Measurements from ENCODE around the gene MTMR1.

DNA sequence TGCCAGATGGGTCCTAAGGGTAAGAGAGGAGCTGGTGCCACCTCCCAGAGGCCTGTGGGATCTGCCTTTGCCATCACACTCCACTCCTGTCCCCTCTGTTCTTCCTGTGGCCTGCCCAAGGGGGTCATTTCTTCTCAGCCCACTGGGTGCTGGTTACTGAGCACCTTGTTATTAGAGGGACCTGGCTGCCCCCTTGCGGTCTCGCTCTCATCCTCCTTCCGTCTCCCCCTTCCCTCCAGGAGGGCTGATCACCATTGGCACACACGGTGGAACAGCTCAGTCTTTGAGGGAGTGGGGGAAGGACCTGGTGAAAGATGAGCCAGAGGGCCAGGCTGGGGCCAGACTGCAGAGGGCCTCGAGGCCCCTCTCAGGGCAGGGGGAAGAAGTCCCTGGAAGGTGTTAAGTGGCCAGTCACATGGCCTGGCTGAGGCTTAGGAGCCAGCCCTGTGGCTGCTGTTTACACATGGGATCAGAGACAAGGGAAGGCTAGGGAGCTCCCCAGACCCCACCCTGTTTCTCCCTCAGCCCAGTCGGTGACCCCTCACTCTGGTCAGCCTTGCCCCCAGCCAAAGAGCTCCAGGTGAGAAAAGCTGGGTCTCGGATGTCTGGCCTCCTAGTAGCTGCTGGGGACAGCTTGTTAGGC is 68.1 kb downstream of the MTMR1 start:
- TF ChIP-seq, protein P1, sequence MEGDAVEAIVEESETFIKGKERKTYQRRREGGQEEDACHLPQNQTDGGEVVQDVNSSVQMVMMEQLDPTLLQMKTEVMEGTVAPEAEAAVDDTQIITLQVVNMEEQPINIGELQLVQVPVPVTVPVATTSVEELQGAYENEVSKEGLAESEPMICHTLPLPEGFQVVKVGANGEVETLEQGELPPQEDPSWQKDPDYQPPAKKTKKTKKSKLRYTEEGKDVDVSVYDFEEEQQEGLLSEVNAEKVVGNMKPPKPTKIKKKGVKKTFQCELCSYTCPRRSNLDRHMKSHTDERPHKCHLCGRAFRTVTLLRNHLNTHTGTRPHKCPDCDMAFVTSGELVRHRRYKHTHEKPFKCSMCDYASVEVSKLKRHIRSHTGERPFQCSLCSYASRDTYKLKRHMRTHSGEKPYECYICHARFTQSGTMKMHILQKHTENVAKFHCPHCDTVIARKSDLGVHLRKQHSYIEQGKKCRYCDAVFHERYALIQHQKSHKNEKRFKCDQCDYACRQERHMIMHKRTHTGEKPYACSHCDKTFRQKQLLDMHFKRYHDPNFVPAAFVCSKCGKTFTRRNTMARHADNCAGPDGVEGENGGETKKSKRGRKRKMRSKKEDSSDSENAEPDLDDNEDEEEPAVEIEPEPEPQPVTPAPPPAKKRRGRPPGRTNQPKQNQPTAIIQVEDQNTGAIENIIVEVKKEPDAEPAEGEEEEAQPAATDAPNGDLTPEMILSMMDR (conservative IDR thresholded peaks at IDR 0.05), result no peak
- TF ChIP-seq EZH2 (IDR thresholded peaks at IDR 0.05; ENCODE audit: low read depth), result no peak

Measured in PC-9 (cell line).